HuH-7 (cell line): ENCODE measurements around the gene MYOF.
"Not testable (repeated sequence)": the region's sequence is repeated elsewhere in the genome, so short reads cannot be mapped to it uniquely, and the experiment has no call there.

Experiments used
- DNase-seq: peaks from one replicate; pipeline ENCODE4 v3.0.0; 2011; ENCODE audit warnings: low spot score

The MYOF gene

DNA sequence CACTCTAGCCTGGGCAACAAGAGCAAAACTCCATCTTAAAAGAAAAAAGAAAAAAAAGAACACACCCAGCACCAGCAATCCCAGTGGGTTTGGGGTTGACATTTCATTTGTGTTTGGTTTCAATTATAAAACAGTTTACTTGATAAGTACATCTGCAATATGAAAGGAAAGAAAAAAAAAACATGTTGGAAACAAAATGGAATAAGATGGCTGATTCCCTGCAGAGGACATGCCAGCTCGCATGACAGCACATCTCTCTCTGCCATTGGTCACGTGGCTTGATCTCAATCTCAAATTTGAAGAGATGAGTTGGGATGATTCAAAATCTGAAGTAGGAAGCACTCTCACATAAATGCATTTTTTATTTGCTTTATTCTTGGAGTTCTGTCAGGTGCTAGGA, 28.0 kb downstream of the MYOF start:
- DNase-seq = no peak

DNA sequence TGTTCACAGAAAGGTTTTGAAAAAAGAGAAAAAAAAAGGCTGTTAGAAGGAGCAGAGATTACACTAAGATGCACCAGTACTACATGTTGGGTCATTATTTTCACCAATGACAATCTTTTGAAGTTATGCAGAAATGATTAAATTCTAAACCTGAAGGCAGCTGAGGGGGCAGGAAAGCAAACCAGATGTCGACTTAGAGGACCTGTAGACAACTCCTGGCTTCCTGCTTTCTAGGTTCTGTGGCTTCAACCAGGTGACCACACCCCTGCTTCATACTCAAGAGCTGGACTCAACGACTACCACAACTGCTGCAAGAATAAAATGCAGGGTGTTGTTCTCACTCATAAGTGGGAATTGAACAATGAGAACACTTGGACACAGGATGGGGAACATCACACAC, 30.0 kb downstream of the MYOF start:
- no peak for DNase-seq

DNA sequence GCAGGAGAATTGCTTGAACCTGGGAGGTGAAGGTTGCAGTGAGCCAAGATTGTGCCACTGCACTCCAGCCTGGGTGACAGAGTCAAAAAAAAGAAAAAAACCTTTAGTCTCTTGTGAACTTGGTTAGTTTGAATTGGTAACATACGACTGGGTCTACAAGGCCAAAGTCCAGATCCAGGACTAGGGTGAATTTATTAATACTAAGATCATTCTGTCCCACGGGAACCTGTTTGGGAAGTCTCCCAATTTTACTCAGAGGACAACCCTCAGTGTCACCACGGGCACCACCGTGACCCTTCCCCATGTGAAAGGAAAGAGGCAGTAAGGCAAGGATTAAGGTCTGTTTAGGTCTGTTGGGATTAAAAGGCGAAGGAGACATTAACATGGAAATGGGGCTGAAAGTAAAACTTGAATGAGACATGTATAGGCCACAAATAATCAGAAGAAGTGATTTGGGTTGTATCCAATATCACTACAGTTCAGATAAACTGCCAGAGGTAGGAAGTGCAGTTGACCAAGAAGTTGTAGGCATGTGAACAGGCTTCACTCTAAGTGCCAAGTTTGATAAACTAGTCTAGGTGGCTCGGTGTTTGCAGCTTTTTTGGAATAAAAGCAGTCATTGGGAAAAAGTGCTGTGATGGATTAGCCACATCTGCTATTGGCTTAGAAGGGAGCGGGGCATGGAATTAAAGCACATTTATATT, 30.7 kb downstream of the MYOF start:
- DNase-seq = no peak

DNA sequence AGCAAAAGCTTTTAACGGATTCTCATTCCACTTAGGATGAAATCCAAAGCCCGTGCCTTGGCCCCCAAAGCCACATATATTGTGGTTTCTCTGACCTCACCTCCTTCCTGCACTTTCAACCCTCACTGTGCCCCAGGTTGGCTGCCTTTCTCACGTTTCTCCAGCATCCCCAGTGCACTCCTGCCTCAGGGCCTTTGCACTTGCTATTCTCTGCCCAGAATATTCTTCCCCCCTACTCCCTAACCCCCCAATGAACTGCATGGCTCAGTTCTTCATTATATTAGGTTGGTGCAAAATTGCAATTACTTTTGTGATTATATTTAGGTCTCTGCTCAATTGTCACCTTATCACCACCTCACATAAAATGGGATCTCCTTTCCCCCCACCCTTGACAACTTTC, 34.2 kb downstream of the MYOF start:
- no peak for DNase-seq

DNA sequence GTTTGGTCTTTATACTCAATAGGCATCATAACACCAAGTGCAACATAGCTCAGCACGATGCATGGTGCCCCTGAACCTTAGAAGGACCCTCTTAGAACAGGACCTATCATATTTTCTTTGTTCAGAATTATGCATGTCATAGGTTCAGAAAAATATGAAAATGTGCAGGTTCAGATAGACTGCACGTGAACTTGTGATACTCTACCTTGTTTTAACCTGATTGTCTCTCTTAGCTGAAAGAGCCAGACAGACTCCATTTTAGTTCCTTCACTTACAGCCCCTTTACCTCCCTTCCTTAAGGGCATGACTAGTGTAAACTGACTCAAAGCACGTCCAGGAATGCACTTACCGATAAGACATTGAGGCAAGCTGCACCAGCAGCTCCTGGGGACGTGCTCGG, 35.1 kb downstream of the MYOF start:
- no peak for DNase-seq

DNA sequence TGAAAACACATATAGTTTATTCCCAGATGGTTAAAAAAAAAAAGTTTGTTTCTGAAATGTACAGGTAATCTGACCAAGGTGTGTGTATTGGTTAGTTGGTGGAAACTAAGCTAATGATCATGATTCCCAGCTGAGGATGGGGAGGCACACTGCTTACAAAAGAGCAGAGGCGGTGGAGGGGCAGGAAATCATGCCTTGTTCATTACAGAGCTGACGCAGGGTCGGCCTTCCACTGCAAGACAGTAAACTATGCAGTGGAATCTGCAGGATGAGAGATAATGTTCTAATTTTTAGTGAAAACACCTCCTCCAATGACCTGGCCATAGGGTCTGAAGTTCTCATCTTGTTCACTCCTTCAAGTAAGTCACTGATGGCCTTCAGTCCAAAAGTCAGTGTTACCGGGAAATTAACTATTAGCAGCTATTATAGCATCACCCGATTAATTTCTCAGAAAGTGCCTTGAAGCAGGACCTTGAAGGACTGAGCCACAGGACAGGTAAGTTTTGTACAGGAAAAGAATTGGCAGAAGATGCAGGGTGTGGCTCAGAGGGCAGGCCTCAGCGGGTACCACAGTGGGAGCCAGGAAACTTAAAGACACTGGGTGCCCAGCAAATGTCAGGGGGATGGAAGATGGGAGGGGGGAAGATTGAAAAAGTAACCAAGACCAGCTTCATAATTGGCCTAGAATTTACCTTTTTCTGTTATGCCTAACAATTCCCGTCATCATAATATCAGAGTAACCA, 36.0 kb downstream of the MYOF start:
- no peak for DNase-seq

DNA sequence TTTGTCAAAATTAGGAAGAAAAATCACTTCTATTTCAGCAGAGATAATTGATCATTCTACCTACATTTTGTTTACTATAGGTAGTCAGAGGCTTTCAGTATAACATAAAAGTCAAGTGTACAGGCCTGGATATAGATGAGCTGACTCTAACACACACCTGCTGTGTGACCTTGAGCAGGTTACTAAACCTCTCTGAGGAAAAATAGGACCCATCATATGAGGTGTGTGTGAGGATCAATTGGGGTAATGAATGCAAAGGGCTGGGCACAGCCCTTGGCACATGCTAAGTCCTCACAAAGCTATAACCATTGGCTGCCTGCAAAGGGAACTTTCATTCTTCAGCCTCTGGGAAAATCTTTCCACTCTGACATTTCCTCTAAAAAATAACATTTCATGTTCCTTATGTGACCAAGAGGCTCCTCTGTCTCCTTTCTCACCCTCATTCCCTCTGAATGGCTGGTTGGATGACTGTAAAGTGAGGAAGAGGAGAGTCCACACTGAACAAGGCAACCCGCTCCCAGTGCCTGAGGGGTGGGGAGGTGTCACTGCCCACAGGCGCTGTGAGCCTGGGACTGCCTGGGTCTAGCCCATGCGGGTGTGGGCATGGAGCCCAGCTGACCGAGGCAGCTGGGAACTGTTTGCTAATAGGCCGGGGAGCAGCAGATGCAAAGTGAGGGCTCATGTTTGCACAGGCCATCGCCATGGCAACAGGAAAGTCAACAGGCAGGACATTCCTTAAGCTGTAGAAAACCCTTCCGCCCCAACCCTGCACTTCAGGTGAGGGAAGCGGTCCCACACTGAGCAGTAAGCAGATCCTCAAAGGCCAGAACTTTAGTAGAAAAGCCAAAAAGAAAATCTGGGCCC, 36.8 kb downstream of the MYOF start:
- DNase-seq = peak; percentile 81

DNA sequence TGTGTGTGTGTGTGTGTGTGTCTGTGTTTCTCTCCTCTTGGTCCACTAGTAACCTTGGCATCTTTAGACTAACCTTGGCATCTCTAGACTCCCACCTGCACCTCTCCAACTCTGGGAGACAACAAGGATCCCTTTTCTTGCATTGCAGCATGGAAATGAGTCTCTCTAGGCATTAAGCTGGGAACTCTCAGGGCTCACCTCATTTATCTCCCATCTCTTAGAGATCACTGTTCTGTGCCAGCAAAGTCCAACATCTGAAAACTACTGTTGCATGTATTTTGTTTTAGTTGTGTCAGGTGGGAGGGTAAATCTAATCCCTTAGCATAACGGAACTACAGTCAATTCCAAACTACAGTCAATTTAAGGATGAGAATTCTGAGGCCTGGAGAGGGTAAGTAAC, 38.7 kb downstream of the MYOF start:
- DNase-seq = no peak

DNA sequence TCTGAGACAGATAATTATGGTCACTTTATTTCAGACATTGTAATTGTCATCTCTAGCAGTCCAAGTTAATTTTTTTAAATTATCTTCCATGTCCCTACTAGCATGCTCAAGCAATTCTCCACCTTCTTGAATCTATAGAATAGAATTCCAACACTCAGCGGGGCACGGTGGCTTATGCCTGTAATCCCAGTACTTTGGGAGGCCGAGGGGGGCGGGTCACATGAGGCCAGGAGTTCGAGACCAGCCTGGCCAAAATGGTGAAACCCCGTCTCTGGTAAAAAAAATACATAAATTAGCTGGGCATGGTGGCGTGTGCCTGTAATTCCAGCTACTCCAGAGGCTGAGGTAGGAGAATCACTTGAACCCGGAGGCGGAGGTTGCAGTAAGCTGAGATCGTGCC, 39.4 kb downstream of the MYOF start:
- DNase-seq = not testable (repeated sequence)

DNA sequence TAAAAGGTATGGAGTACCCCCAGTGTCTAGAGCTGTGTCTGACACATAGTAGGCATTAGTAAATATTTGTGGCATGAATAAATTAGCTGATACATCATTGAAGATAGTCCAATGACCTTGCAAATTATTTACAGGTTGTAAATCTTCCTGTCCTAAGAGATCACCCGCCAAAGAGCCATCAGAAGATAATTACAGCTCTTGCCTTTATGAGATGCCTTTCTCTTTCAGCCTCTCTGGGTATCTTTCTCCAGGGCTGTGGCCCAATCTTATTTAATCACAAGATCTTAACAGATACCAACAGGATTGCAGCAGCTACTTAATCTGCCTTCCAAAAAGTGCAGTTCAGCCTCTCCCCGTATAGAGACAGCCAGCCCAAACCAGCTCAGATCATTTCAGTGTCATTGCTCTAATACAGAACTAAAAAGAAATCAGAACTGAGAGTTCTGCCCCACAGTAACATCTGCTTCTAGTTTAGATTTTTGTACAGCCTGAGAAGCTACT, 41.5 kb downstream of the MYOF start:
- DNase-seq = no peak

DNA sequence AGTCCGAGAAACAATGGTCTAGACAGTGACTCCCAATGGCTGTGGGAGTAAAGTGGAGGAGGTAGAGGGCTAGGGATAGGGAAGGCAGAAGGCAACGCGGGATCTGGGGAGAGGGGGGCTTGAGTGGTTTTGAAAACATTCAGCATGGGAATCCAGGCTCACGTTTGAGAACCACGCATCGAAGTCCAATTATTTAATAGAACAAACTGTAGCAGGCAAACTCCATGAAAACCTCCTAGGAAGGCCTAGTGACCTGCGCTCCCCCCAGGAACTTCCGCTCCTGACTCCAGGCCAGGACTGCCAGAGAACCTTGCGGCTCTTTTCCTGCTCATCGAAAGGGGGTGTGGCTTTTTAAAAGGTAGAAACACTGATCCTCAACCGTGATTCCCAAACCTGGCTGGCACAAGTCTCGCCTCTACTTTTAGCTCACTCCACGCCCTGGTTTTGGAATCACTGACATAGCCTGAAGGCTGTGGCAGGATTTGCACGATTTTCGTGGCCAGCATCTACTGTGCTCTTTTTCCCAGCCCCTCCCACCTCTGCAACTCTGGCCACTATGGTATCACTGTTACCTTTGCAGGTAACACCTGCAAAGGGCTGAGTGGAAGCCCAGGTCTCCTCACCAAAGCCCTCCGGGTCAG, 43.4 kb downstream of the MYOF start:
- DNase-seq = no peak

DNA sequence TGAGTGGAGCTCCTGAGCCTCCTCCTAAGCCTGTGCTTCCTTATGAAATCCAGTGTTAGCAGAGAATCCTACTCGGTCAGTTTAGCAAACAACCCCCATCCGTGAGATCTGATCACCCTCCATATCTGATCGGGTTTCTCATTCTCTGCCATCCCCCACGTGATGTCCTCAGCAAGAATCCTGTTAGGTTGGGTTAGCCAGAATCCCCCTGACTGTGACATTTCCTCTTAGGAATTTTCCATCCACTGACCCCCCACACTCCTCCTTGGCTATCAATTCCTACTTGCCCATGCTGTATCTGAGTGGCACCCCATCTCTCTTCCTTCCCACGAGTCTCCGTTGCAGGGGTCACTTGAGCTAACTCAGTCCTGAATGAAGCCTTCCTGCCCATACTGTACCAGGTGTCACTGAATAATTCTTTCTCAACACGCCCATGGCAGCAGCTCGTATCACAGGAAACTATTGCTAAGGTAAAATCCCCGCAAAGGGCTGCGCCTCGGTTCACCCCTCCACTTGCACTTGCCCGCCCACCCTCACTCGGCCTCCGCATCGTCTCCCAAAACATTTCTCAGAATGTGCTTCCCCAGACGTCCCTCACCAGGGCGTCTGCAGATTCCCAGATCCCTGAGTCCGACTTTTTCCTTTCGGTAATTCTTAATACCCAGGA, 44.1 kb downstream of the MYOF start:
- no peak for DNase-seq

DNA sequence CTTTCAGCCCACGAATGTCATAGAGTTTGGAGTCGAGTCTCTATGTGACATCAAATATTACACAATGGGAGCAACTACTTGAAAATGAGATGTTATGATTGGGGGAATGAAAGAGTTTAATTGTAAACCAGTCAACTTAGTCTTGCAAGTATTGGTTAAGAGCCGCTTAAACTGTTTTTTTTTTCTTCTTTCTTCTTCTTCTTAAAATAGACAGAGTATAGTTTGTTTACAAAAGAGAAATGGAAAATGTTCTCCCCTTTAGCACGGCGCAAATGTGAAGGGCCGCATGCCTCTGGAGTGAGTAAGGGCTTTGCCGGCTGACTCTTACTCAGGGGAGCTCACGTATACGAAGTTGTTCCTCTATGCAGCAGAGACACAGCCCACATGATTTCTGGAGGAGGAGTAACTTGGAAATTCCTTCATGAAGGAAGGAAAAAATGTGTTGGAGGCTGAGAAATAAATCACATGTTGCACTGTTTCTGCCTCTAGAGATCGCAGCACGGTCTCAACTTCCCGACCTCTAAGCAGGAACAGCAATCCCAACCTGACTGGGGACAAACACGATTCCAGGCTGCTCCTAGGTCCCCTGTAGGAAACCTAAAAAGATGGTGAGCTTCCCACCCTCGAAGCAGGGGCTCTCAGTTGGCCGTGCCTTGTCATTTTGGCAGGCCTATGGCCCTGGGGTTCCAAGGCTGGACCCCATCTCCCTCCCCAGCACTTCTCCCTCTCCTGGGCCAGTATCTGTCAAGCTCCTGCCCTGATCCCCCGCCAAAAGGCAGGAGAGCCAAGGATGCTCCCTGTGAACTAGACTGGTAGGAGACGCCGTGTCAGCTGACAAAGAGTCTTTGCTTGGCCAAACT, 44.8 kb downstream of the MYOF start:
- peak; percentile 29 for DNase-seq

DNA sequence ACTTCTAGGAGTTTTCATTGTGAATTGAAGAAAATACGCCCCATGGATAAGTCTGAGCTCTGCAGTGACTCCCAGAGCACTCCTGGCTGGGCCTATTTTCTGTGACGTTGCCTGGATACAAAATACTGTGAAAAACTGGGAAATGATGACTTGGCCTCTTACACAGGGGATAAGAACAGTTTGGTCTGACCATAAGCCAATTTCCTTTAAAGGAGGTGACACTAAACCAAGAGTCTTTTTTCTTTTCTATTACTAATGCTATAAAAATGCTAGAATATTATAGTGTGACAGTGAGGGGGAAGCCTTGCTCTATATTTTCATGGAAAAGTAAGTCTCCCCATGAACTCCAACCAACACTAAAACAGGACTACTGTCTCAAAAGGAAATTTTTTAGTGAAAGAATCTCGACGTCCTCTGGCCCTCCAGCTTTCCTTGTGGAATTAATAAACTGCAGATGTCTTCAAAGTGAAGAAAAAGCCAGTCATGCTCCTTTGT, 45.5 kb downstream of the MYOF start:
- DNase-seq = no peak

DNA sequence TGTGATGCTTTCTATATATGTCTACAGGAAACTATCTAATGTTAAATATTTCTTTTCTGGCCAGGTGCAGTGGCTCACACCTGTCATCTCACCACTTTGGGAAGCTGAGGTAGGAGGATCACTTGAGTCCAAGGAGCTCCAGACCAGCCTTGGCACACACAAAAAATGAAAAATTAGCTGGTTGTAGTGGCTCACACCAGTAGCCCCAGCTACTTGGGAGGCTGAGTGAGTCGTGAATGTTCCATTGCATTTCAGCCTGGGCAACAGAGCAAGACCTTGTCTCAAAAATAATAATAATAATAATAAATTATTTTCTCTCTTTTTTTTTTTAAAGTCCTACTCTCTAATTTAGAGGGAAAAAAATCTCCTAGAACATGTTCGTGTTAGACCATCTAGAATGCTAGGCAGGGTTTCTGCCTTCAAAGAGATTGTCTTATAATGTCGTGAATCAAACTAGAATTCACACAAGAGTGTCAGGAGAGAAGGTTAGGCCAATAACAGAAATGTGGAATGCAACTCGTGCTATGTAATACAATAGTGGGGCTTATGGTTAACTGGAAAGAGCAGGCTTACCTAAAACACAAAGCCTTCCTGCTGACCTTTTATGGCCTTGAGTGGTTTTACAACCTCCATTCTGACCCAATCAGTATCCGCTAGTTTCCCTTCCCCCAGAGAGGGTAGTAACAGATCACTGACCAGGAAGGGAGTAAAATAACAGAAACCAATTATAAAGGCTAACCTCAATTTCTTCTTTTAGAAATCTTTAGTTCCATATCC, 46.3 kb downstream of the MYOF start:
- peak; percentile 66 for DNase-seq

DNA sequence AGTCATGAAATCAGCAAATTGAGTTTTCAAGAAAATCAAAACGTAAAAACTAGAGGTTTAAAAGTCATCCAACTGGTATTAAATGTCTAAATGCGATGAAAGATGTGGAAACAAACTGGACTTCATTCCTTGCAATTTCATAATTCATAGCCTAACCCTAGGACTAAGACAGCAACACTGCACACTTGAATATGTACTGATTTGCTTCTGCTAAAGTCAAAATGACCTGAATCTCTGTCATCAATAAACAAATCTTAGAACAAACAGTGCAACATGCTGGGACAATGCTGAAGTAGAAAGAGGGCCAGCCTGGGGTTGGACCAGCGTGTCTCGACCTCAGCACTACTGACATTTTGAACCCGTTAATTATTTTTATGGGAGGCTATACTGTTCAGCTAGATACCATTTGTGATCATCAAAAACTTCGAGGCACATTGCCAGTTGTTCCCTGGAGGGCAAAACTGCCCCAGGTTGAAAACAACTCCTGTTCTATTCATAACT, 47.1 kb downstream of the MYOF start:
- no peak for DNase-seq

DNA sequence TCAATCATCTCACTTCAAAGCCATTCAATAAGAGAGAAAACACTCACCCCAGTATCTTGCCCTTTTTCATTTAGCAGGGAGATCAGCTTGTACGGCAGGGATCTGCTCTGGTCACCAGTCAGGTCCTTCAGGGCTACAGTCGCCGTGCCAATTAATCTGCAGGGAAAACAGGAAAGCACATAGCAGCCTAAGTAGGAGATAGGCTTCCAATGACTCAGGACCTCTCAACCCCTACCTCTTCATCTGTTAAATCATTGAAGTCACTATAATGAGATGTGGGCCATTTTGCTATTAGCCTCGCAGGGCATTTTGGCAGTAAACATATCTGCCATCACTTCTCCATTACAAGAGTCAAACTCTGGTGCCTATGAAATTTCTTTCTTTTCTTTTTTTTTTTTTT, 50.8 kb downstream of the MYOF start:
- DNase-seq = no peak

DNA sequence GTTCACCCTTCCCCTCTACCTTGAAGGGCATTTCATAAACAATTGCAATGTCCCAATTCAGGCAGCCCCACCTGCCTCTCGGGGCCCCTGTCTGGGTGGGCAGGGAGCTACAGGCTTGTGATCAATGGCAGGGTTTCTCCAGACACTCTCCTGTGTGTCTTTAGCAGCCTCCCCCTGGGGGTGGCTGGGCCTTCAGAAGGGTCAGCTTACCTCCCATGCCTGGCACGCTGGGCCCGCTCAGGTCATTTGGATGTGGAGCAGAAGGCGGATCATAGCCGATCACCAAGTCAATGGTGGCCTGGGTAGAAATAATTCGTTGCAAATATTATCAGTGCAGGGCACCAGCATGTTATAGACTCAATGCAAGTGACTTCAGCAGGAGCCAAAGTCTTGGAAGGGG, 56.3 kb downstream of the MYOF start:
- no peak for DNase-seq

DNA sequence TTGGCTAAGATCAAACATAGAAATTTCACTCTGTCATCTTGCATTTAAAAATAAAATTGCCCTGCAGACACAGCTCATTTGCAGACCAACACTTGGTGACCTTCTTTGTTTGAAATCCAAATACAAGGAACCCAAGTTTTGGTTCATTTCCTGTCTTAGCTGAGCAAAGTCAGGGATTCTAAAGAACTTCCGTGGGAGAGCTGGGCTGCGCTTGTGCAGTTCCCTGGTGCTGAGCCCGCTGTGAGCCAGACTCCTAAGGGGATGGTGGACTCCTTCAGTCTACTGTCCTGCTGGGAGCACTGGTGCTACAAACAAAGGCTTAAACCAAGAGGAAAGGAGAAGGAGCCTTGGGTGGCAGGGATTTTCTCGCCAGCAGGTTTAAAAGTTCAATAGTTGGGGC, 60.0 kb downstream of the MYOF start:
- no peak for DNase-seq
